ENCODE measurements around the gene SST.
A peak's percentile ranks its signal among the peaks of the same experiment; 100 is the strongest.
"Not testable (repeated sequence)": the region's sequence is repeated elsewhere in the genome, so short reads cannot be mapped to it uniquely, and the experiment has no call there.

SST gene

GRCh38 chr3:187681756-187682155 lies 11.6 kb upstream of the SST start:
- DNase-seq, result not testable (repeated sequence)

GRCh38 chr3:187679638-187680396 lies 9.6 kb upstream of the SST start:
- peak; percentile 73 to 77 for DNase-seq

- peak; percentile 52 to 60 for DNase-seq
Observed at GRCh38 chr3:187678726-187679268, 8.6 kb upstream of the SST start.

DNA sequence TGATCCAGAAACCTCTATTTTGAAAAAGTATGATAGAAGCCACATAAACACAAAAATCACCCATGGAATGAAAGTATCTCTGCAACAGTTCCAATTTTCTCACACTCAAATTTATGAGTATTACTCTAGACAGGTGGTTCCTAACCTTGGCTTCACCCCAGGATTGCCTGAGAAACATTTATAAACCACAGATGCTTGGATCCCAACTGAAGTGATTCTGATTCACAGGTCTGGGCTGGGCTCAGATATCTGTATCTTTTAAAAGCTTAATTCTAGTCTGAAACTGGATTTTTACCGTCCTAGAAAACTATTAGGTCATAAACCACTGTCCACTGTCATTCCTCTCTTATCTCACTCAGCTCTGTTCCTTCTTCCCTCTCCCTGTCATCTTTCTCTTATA lies 7.4 kb upstream of the SST start:
- DNase-seq, result no peak

GRCh38 chr3:187673012-187673411 lies 2.8 kb upstream of the SST start:
- no peak for DNase-seq

DNA sequence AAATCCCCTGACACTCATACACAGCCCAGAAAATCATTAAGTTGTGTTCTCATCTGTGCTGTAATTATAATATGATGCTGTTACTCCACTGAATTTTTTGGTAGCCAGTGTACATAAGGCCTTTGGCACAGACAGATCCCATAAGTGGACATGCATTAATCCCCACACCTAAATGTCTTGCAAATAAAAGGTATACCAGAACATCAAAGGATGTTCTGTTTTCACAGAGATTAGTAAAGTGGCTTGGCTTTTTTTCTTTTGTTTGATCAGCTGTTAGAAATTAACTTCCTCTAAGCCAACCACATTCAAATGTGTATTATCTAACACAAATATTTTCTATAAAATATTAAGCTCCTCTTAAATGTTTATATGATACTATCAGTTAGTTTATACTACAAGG lies 2.7 kb downstream of the SST start:
- DNase-seq, result peak; percentile 45 to 87

- no peak for DNase-seq
Observed at GRCh38 chr3:187665764-187666402, 4.3 kb downstream of the SST start.

- no peak for DNase-seq
Observed at GRCh38 chr3:187665010-187665409, 5.2 kb downstream of the SST start.

GRCh38 chr3:187662848-187663409 lies 7.3 kb downstream of the SST start:
- no peak for DNase-seq

GRCh38 chr3:187661267-187661666 lies 8.9 kb downstream of the SST start:
- no peak for DNase-seq

DNA sequence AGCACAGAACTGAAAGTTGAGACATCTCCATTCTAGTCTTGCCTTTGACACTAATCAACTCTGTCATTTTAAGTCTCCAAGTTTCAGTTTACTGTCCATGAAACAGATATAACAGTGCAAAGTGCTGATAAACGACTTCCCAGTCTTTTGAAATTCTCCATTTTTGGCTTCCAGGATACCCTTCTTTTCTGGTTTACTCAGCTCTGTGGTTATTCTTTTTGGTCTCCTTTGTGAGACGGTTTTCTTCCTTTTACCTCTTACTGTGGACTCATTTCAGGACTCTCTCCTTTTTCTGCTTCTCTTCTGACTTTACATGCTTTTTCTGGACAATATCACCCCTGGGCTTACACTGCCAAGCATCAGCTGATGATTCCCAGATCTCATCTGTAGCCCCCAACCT lies 18.9 kb downstream of the SST start:
- DNase-seq, result no peak

GRCh38 chr3:187648177-187648576 lies 22.0 kb downstream of the SST start:
- no peak for DNase-seq

DNA sequence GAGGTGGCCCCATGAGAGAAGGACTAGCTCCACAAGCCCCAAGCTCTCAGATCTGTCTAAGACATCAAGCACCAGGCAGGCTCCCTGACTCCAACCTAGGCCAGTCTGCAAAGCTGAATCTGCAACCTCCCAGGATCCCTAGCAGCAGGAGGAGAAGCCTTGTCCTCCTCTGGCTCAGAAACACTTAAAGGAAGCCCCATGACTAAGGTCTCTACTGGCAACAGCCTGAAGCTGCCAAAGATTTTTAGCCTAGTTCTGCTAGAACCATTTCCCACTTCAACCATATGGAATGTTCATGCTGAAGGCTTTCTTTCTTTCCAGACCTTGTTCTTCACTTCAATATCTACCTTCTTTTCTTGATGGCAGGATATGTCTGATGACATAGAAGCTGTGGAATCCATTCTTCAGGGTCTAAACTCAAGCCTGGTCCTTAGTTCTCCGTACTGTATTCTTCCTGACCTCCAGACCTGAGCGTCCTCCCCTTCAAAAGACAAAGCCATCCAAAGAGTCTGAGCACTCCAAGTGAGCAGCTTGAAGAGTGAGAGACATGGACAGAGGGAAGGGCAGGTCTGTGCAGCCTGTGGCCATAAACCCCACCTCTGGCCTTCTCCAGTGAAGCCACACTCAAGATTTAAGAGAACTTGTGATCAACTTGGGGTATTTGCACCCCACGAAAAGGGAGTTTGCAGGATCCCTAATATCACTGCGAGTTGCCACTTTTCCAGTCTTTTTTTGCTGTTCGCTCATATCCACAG lies 23.1 kb downstream of the SST start:
- DNase-seq, result no peak

DNA sequence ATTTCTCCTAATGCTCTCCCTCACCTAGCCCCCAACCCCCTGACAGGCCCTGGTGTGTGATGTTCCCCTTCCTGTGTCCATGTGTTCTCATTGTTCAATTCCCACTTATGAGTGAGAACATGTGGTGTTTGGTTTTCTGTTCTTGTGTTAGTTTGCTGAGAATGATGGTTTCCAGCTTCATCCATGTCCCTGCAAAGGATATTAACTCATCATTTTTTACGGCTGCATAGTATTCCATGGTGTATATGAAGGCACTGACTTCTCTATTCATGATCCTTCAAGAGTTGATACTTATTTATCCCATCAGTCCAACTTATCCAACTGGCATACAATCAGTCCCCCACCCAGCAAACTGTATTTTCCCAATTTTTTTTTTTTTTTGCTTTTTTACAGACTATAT lies 24.8 kb downstream of the SST start:
- DNase-seq, result not testable (repeated sequence)

GRCh38 chr3:187642861-187643260 lies 27.3 kb downstream of the SST start:
- DNase-seq, result no peak

GRCh38 chr3:187641320-187642016 lies 28.7 kb downstream of the SST start:
- DNase-seq, result peak in 1 of 2 experiments; percentile 20

DNA sequence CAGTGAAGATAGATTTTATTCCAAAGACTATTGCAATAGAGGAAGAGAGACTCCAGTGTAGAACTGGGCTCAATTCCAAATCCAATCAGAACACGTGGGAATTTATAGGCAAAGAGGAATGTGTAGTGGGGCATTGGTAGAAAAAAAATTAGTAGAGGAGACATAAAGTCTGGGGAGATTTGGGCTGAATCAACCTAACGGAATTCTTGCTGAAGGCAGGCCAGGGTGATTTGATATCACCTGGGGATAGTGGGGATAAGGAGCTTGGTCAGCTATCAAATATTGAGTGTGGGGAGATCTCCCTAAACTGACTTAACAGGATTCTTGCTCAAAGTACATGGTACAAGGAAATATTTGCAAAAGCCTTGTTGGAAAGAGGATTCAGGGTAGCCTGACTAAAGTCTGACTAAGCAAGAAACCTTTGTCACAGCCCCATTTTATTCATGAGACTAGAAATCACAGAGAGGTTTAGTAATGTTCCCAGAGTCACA lies 29.6 kb downstream of the SST start:
- DNase-seq, result no peak

DNA sequence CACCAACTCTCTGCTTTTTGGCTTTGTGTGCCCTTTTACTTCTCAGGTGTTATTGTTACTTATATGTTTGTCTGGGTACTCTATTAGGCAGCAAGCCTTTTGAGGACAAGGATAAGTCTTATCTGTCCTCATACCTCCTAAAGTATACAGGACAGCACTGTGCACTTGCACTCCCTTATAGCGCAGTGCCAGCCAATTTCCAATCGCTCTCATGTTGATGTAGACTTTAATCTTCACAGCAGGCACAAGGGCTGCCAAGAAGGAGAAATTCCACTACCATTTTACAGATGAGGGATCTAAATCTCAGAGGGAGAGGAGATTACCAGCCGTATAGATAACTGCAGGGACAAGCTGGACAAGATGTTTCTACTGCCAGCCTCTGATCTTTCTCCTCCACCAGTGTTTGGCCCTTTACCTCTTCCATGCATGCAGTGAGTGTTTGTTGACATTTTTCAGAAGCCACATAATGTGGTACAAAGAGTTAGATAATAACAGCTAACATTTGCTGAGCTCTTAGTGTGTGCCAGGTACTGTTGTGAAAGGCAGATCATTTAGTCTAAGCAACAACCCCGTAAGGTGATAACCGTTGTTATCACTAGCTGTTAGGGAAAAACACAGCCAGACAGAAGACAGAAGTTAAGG lies 30.1 kb downstream of the SST start:
- no peak for DNase-seq

GRCh38 chr3:187636528-187636927 lies 33.7 kb downstream of the SST start:
- DNase-seq, result no peak

GRCh38 chr3:187630404-187630803 lies 39.8 kb downstream of the SST start:
- no peak for DNase-seq

DNA sequence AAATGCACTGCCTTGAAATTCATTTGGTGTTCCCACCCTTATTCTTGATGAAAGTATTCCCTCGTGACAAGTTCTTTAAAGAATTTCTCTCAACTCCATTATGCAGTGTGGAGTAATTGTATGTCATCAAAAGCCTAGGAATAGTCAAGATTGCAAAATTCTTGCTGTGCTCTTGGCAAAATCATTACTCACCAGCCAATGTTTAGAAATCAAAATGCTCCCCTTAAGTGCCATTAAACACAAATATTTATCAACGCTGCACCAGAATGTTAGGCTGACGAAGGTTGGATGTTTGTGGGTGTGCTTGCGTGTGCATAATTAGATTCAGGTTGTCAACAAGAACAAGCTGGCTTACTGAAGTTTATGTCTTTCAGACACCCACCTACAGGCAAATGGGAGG lies 40.5 kb downstream of the SST start:
- no peak for DNase-seq

DNA sequence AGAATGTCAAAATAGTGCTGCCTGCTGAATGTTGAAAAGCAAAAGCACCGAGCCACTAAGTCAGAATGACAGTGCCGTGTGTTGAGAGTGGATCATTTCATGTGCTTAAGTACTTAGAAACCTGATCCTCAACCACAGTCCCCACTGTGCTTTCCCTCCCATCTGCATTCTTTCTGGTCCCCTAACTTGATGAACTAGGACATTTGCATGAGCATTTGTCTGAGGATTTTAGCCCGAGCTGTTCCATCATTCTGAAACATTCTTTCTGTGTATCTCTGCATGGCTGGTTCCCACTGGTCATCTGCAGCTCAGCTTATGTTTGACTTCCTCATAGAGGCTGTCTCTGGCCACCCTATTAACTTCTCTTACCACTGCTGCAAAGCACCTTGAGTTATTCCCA lies 42.0 kb downstream of the SST start:
- no peak for DNase-seq
